ENCODE results near the gene POU3F3.

- TF ChIP-seq CTCF (IDR thresholded peaks at IDR 0.05; ENCODE audit: low read depth, low read length, poor library complexity, severe bottlenecking) (no peak), EZH2phosphoT487 (IDR thresholded peaks at IDR 0.05; ENCODE audit: borderline replicate concordance, low read length) (no peak)
These were observed 42.5 kb downstream of the POU3F3 start for GRCh38 chr2:104896446-104896845.
